Right cardiac atrium (tissue), 5 donors: ENCODE results near the gene NOXRED1. TPM values are rescaled to one million over a fixed set of nuclear protein-coding genes. Genes with fewer than 3 reads are reported as not detected.

Experiments used
- polyA plus RNA-seq: library from polyadenylated mRNA; stranded (reverse); fragments of 200-250 nt; gene quantifications from one replicate; pipeline ENCODE4 v1.2.3, GENCODE V29; 2013
- total RNA-seq, 4 donors: library from RNA; stranded (reverse); fragmentation: NEBNext Ultra II Directional; extraction: Animal tissue kit (Norgen Biotek cat#: 25700); gene quantifications; one replicate each; pipeline ENCODE4 v1.2.1, GENCODE V29; 2021
- donor health status: healthy with polysubstance abuse.
- donor health status: DM: no; HTN: yes; CAD: no.
- donor health status: DM: no; HTN: no; CAD: no.
- donor health status: DM: no; HTN: yes; CAD: no; lungs with severe emphysema.
- donor health status: DM: yes; HTN: yes; CAD: no.

The NOXRED1 gene
- total and polyA plus RNA-seq, 5 donors: 0.09 to 0.31 (median 0.24) TPM; not detected in 2

Other genes with a start within 250 kb of the NOXRED1 start
- under 1 TPM in 3 of 4 donors, not detected in 1; 0.03 to 0.23 (median 0.14) TPM for gene TMEM63C, start 241.7 kb downstream of the NOXRED1 start, total RNA-seq
- 0.11 TPM for gene TMEM63C, start 241.7 kb downstream of the NOXRED1 start, polyA plus RNA-seq
- gene NGB, start 152.3 kb downstream of the NOXRED1 start, total RNA-seq: not detected
- gene NGB, start 152.3 kb downstream of the NOXRED1 start, polyA plus RNA-seq: not detected
- 10 to 100 TPM; 15.2 to 21.9 (median 17.9) TPM for gene POMT2, start 102.6 kb downstream of the NOXRED1 start, total RNA-seq
- 8.3 TPM for gene POMT2, start 102.6 kb downstream of the NOXRED1 start, polyA plus RNA-seq
- 1 to 10 TPM; 4.5 to 8.3 (median 5.8) TPM for gene GSTZ1, start 102.5 kb downstream of the NOXRED1 start, total RNA-seq
- gene GSTZ1, start 102.5 kb downstream of the NOXRED1 start, polyA plus RNA-seq: 8.5 TPM
- 1 to 10 TPM; 6.4 to 7.5 (median 6.7) TPM for gene TMED8, start 46.4 kb downstream of the NOXRED1 start, total RNA-seq
- 2.4 TPM for gene TMED8, start 46.4 kb downstream of the NOXRED1 start, polyA plus RNA-seq
- gene SAMD15, start 46.1 kb downstream of the NOXRED1 start, total RNA-seq: under 1 TPM in 3 of 4 donors, not detected in 1; 0.24 to 0.49 (median 0.39) TPM
- gene SAMD15, start 46.1 kb downstream of the NOXRED1 start, polyA plus RNA-seq: 0.07 TPM
- 10 to 100 TPM; 10.6 to 14.7 (median 11.9) TPM for gene VIPAS39, start 34.1 kb upstream of the NOXRED1 start, total RNA-seq
- gene VIPAS39, start 34.1 kb upstream of the NOXRED1 start, polyA plus RNA-seq: 8.5 TPM
- gene AHSA1, start 34.6 kb upstream of the NOXRED1 start, total RNA-seq: 100 to 1,000 TPM; 115 to 211 (median 175) TPM
- 188 TPM for gene AHSA1, start 34.6 kb upstream of the NOXRED1 start, polyA plus RNA-seq
- gene ISM2, start 75.3 kb upstream of the NOXRED1 start, total RNA-seq: not detected
- not detected for gene ISM2, start 75.3 kb upstream of the NOXRED1 start, polyA plus RNA-seq
- 10 to 100 TPM; 10.7 to 15.8 (median 13.0) TPM for gene SPTLC2, start 193.1 kb upstream of the NOXRED1 start, total RNA-seq
- 4.8 TPM for gene SPTLC2, start 193.1 kb upstream of the NOXRED1 start, polyA plus RNA-seq